DOHH2 (cell line): ENCODE data around the gene FTCD.

Experiments used
- H3F3A ChIP-seq: fragments of 200-600 bp; sonication (generic), shearing (Covaris generic); 2 replicates; pipeline ENCODE4 v1.6.0; 2016; ENCODE audit warnings: antibody characterized with exemption, mild to moderate bottlenecking; ENCODE audit not compliant: control insufficient read depth, insufficient read depth
- H3K27ac ChIP-seq: fragments of 200-600 bp; sonication (generic); 2 replicates; pipeline ENCODE4 v1.5.1; 2014; ENCODE audit warnings: low read depth, mild to moderate bottlenecking, low read length, moderate library complexity
- H3K27me3 ChIP-seq: fragments of 200-600 bp; sonication (generic); 2 replicates; pipeline ENCODE4 v1.6.1; 2014; ENCODE audit warnings: mild to moderate bottlenecking, low read length, mixed read lengths; ENCODE audit not compliant: control insufficient read depth
- H3K36me3 ChIP-seq: fragments of 200-600 bp; sonication (generic); 2 replicates; pipeline ENCODE4 v1.6.1; 2014; ENCODE audit warnings: mild to moderate bottlenecking, low read length, moderate library complexity, mixed read lengths; ENCODE audit not compliant: control insufficient read depth
- H3K4me1 ChIP-seq: fragments of 200-600 bp; sonication (generic); 2 replicates; pipeline ENCODE4 v1.6.1; 2014; ENCODE audit warnings: mild to moderate bottlenecking, low read length, mixed read lengths; ENCODE audit not compliant: control insufficient read depth
- H3K4me2 ChIP-seq: fragments of 200-600 bp; sonication (generic); 2 replicates; pipeline ENCODE4 v1.6.0; 2014; ENCODE audit warnings: mild to moderate bottlenecking, low read length, moderate library complexity
- H3K4me3 ChIP-seq: fragments of 200-600 bp; sonication (generic); 2 replicates; pipeline ENCODE4 v1.5.1; 2014; ENCODE audit warnings: mild to moderate bottlenecking, low read length, mixed read lengths
- H3K79me2 ChIP-seq: fragments of 200-600 bp; sonication (generic); 2 replicates; pipeline ENCODE4 v1.6.1; 2014; ENCODE audit warnings: mild to moderate bottlenecking, low read length, mixed read lengths; ENCODE audit not compliant: control insufficient read depth
- H3K9me2 ChIP-seq: fragments of 200-600 bp; sonication (generic); replicated peaks from 2 replicates; pipeline ENCODE4 v1.6.1; 2014; ENCODE audit warnings: mild to moderate bottlenecking, low read length, mixed read lengths; ENCODE audit not compliant: control insufficient read depth
- H3K9me3 ChIP-seq: fragments of 200-600 bp; sonication (generic); 2 replicates; pipeline ENCODE4 v1.6.1; 2014; ENCODE audit warnings: antibody characterized with exemption, low read length, mixed read lengths; ENCODE audit not compliant: control insufficient read depth, insufficient read depth
- H4K20me1 ChIP-seq: fragments of 200-600 bp; sonication (generic); 2 replicates; pipeline ENCODE4 v1.6.0; 2014; ENCODE audit warnings: low read depth, mild to moderate bottlenecking, antibody characterized with exemption, low read length, moderate library complexity; ENCODE audit not compliant: control insufficient read depth, insufficient read depth
- EZH2phosphoT487 ChIP-seq: fragments of 200-600 bp; sonication (generic); IDR thresholded peaks from 2 replicates; pipeline ENCODE4 v1.6.1; 2017; ENCODE audit warnings: borderline replicate concordance, mild to moderate bottlenecking, antibody characterized with exemption, low read length, moderate library complexity, mixed read lengths
- TF ChIP-seq, protein P1 (sequence below): fragments of 200-600 bp; sonication (generic); IDR thresholded peaks from one replicate; pipeline ENCODE4 v1.5.1; 2014; ENCODE audit warnings: antibody characterized with exemption, mild to moderate bottlenecking, low read depth, low read length; ENCODE audit not compliant: poor library complexity, severe bottlenecking

The FTCD gene

GRCh38 chr21:46137908-46138307 is 17.5 kb downstream of the FTCD start:
- Histone ChIP-seq H3K4me3 (no peak overlapping the region), H4K20me1 (no peaks in the 10 kb centered on the region), H3K79me2 (no peaks in the 10 kb centered on the region), H3K36me3 (no peaks in the 10 kb centered on the region), H3K27ac (no peak overlapping the region), H3K4me2 (no peak overlapping the region), H3K9me2 (no peaks in the 10 kb centered on the region), H3K9me3 (no peaks in the 10 kb centered on the region), H3K27me3 (no peaks in the 10 kb centered on the region), H3F3A (no peaks in the 10 kb centered on the region), H3K4me1 (no peaks in the 10 kb centered on the region)
- TF ChIP-seq EZH2phosphoT487, result no peak
- TF ChIP-seq, protein P1, sequence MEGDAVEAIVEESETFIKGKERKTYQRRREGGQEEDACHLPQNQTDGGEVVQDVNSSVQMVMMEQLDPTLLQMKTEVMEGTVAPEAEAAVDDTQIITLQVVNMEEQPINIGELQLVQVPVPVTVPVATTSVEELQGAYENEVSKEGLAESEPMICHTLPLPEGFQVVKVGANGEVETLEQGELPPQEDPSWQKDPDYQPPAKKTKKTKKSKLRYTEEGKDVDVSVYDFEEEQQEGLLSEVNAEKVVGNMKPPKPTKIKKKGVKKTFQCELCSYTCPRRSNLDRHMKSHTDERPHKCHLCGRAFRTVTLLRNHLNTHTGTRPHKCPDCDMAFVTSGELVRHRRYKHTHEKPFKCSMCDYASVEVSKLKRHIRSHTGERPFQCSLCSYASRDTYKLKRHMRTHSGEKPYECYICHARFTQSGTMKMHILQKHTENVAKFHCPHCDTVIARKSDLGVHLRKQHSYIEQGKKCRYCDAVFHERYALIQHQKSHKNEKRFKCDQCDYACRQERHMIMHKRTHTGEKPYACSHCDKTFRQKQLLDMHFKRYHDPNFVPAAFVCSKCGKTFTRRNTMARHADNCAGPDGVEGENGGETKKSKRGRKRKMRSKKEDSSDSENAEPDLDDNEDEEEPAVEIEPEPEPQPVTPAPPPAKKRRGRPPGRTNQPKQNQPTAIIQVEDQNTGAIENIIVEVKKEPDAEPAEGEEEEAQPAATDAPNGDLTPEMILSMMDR, result no peak

DNA sequence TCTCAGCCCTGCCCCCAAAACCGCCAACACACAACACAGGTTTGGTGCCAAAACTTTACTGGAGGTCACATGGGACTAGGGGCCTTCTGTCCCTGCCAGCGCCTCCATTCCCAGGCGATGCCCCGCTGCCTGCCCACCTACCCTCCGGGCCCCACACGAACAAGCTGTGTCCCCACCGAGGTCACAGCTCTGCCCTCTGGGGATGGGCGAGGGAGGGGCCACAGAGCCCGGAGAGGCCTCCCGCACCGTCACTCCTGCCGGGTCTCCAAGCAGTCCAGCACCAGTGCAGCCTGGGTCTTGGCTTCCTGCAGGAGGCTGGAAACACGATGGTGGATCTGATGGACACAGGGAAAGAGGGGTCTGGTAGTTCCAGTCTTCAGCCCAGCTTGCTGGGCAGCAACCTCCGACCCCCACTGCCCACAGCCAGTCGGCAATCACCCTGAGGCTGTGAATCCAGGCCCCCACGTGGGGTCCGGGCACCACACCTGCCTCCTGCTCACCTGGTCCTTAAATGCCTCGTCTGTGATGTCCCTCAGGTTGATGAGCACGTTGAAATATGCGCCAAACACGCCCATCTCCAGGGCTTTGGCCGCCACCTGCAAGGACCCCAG is 18.5 kb downstream of the FTCD start:
- H3K9me2 ChIP-seq, result no peaks in the 10 kb centered on the region
- no peaks in the 10 kb centered on the region for H3K9me3 ChIP-seq
- no peaks in the 10 kb centered on the region for H4K20me1 ChIP-seq
- no peak for TF ChIP-seq EZH2phosphoT487
- TF ChIP-seq, protein P1, result no peak
- H3K4me3 ChIP-seq, result no peak overlapping the region
- H3K4me2 ChIP-seq, result no peak overlapping the region
- no peaks in the 10 kb centered on the region for H3K79me2 ChIP-seq
- H3K4me1 ChIP-seq, result no peaks in the 10 kb centered on the region
- H3K27me3 ChIP-seq, result no peaks in the 10 kb centered on the region
- no peaks in the 10 kb centered on the region for H3F3A ChIP-seq
- no peaks in the 10 kb centered on the region for H3K36me3 ChIP-seq
- H3K27ac ChIP-seq, result no peak overlapping the region

DNA sequence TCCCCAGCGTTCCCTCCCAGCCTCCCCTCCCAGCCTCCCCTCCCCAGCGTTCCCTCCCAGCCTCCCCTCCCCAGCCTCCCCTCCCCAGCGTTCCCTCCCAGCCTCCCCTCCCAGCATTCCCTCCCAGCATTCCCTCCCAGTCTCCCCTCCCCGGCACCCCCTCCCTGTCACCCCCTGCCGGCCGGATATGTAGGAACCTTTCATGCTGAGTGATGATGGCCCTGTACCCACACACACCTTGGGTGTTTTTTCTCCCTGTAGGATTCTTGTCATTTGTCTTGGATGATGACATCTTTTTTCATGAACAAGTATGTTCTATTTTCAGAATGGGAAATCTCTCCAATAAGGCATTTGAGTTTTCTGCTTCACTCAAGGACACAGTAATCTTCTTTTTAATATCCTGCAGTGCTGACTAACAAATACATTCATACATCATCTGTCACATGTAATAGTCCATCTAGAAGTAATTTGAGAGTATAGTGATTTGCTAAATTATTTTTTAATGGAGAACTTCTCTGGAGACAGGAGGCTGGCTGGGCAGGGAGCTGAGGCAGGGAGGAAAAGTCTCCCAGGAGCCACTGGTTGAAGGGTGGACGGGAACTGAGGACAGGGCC is 19.5 kb downstream of the FTCD start:
- Histone ChIP-seq H3K27me3 (no peaks in the 10 kb centered on the region), H4K20me1 (no peaks in the 10 kb centered on the region), H3K4me3 (no peak overlapping the region), H3K27ac (no peak overlapping the region), H3K9me3 (no peaks in the 10 kb centered on the region), H3K4me2 (no peak overlapping the region), H3K79me2 (no peaks in the 10 kb centered on the region), H3K9me2 (no peaks in the 10 kb centered on the region), H3K36me3 (no peaks in the 10 kb centered on the region), H3F3A (no peaks in the 10 kb centered on the region), H3K4me1 (no peaks in the 10 kb centered on the region)
- TF ChIP-seq EZH2phosphoT487, result no peak
- TF ChIP-seq, protein P1, result no peak
